PC-3 (cell line): ENCODE data around the gene PRM3. TPM values are rescaled to one million over a fixed set of nuclear protein-coding genes. Genes with fewer than 3 reads are reported as not detected.

ENCODE experiments used
- ATAC-seq: fragments of 200-7000 bp; cut with Tn5 transposase; 2 replicates; pipeline ENCODE4 v1.9.1; 2020; ENCODE audit warnings: mild to moderate bottlenecking, moderate library complexity
- BruUV-seq: library from RNA; stranded (reverse); fragments of 400-500 nt; replicated peaks from 2 replicates; lab custom pipeline; 2021; lab: Mats Ljungman, UMichigan
- CTCF ChIA-PET: fragments of 300-600 bp; sonication (Branson Sonifier 250); formaldehyde crosslinking; loops from one replicate; lab custom pipeline; 2022; ENCODE audit warnings: antibody characterized with exemption; lab: Charles Lee
- POLR2A ChIA-PET: fragments of 300-600 bp; sonication (Branson Sonifier 250); formaldehyde crosslinking; loops from one replicate; lab custom pipeline; 2022; ENCODE audit warnings: antibody characterized with exemption; ENCODE audit not compliant: unreplicated experiment; lab: Charles Lee
- DNase-seq: peaks from one replicate; pipeline ENCODE4 v3.0.0-alpha.2; 2015
- H2AFZ ChIP-seq: fragments of 300-600 bp; sonication (generic); 2 replicates; pipeline ENCODE4 v1.6.0; 2016; ENCODE audit warnings: antibody characterized with exemption, low read length
- H3F3A ChIP-seq: fragments of 300-600 bp; sonication (generic); one replicate; pipeline ENCODE4 v1.6.0; 2017; ENCODE audit warnings: antibody characterized with exemption, low read length, control low read depth, mild to moderate bottlenecking; ENCODE audit not compliant: unreplicated experiment
- H3K27ac ChIP-seq: fragments of 300-600 bp; sonication (generic); 2 replicates; pipeline ENCODE4 v1.5.1; 2016; ENCODE audit warnings: mild to moderate bottlenecking, low read length
- H3K27me3 ChIP-seq: fragments of 300-600 bp; sonication (generic); 2 replicates; pipeline ENCODE4 v1.6.1; 2016; ENCODE audit warnings: low read length, mixed read lengths
- H3K36me3 ChIP-seq: fragments of 300-600 bp; sonication (generic); 2 replicates; pipeline ENCODE4 v1.6.1; 2016; ENCODE audit warnings: low read depth, mixed run types, low read length, mixed read lengths
- H3K4me1 ChIP-seq: fragments of 300-600 bp; sonication (generic); 2 replicates; pipeline ENCODE4 v1.5.1; 2016; ENCODE audit warnings: low read length; ENCODE audit not compliant: insufficient read depth
- H3K4me2 ChIP-seq: fragments of 300-600 bp; sonication (generic); 2 replicates; pipeline ENCODE4 v1.6.0; 2016; ENCODE audit warnings: low read length
- H3K4me3 ChIP-seq: fragments of 300-600 bp; sonication (generic); 2 replicates; pipeline ENCODE4 v1.5.1; 2016; ENCODE audit warnings: mild to moderate bottlenecking, low read length, mixed read lengths
- H3K79me2 ChIP-seq: fragments of 300-600 bp; sonication (generic); 2 replicates; pipeline ENCODE4 v1.6.1; 2017; ENCODE audit warnings: low read length, mixed read lengths
- H3K9ac ChIP-seq: fragments of 300-600 bp; sonication (generic); 2 replicates; pipeline ENCODE4 v1.6.0; 2016; ENCODE audit warnings: mild to moderate bottlenecking, low read length
- H3K9me2 ChIP-seq: fragments of 300-600 bp; sonication (generic); replicated peaks from 2 replicates; pipeline ENCODE4 v1.6.1; 2016; ENCODE audit warnings: mixed run types, low read length, mixed read lengths
- H3K9me3 ChIP-seq: fragments of 300-600 bp; sonication (generic); 2 replicates; pipeline ENCODE4 v1.6.1; 2016; ENCODE audit warnings: low read length, mixed read lengths
- H4K20me1 ChIP-seq: fragments of 300-600 bp; sonication (generic); 2 replicates; pipeline ENCODE4 v1.6.1; 2016; ENCODE audit warnings: low read length, mixed read lengths
- CTCF ChIP-seq: fragments of 300-600 bp; sonication (generic); conservative IDR thresholded peaks from 2 replicates; pipeline ENCODE4 v1.5.1; 2017; ENCODE audit warnings: antibody characterized with exemption, low read depth, mild to moderate bottlenecking, low read length
- EZH2 ChIP-seq: fragments of 300-600 bp; sonication (generic); IDR thresholded peaks from one replicate; pipeline ENCODE4 v1.6.1; 2017; ENCODE audit warnings: antibody characterized with exemption, mild to moderate bottlenecking, low read length; ENCODE audit not compliant: unreplicated experiment
- EZH2phosphoT487 ChIP-seq: fragments of 300-600 bp; sonication (generic); IDR thresholded peaks from 2 replicates; pipeline ENCODE4 v1.6.1; 2018; ENCODE audit warnings: mild to moderate bottlenecking, antibody characterized with exemption, low read length, borderline replicate concordance
- intact Hi-C: fragments of 100-400 bp; cut with micrococcal nuclease; formaldehyde crosslinking; loops from 2 replicates; pipeline ENCODE4 v1.9.0; 2023
- total RNA-seq: library from RNA; depleted of rRNA; stranded (reverse); fragments of >200 nt; gene quantifications from 2 replicates; pipeline ENCODE4 v1.2.3, GENCODE V29; 2014

The PRM3 gene
- total RNA-seq, 1 experiment from 2014 or later: not detected

GRCh38 chr16:11278681-11279628 lies 5.5 kb upstream of the PRM3 start:
- DNase-seq (no peak), ATAC-seq (no peak)
- H3K9me3 ChIP-seq: no peaks in the 10 kb centered on the region
- POLR2A ChIA-PET: no interaction called here
- BruUV-seq: no TSS peak
- no peaks in the 10 kb centered on the region for H3K27me3 ChIP-seq
- no peaks in the 10 kb centered on the region for H3K9me2 ChIP-seq
- H3K9ac ChIP-seq: no peak overlapping the region
- TF ChIP-seq EZH2: no peak
- no peak overlapping the region for H2AFZ ChIP-seq
- H3K4me3 ChIP-seq: no peak overlapping the region
- H3K79me2 ChIP-seq: no peaks in the 10 kb centered on the region
- no peaks in the 10 kb centered on the region for H3K4me1 ChIP-seq
- no peaks in the 10 kb centered on the region for H3F3A ChIP-seq
- CTCF ChIA-PET: no interaction called here
- H3K4me2 ChIP-seq: no peak overlapping the region
- no peaks in the 10 kb centered on the region for H3K36me3 ChIP-seq
- H4K20me1 ChIP-seq: no peaks in the 10 kb centered on the region
- no peak overlapping the region for H3K27ac ChIP-seq
- intact Hi-C loops: no loop called here

GRCh38 chr16:11277607-11278337 lies 4.3 kb upstream of the PRM3 start:
- H3K36me3 ChIP-seq: no peaks in the 10 kb centered on the region
- no peaks in the 10 kb centered on the region for H4K20me1 ChIP-seq
- POLR2A ChIA-PET: no interaction called here
- no peaks in the 10 kb centered on the region for H3K79me2 ChIP-seq
- H3K9me2 ChIP-seq: no peaks in the 10 kb centered on the region
- H2AFZ ChIP-seq: no peak overlapping the region
- no TSS peak for BruUV-seq
- no peak overlapping the region for H3K4me2 ChIP-seq
- H3K4me3 ChIP-seq: no peak overlapping the region
- DNase-seq: no peak
- CTCF ChIA-PET: no interaction called here
- no peaks in the 10 kb centered on the region for H3K4me1 ChIP-seq
- no peaks in the 10 kb centered on the region for H3F3A ChIP-seq
- no peak for TF ChIP-seq EZH2
- TF ChIP-seq CTCF: no peak
- TF ChIP-seq EZH2phosphoT487: no peak
- intact Hi-C loops: no loop called here
- H3K27me3 ChIP-seq: no peaks in the 10 kb centered on the region
- ATAC-seq: no peak
- H3K9ac ChIP-seq: no peak overlapping the region
- H3K9me3 ChIP-seq: no peaks in the 10 kb centered on the region
- H3K27ac ChIP-seq: no peak overlapping the region

- H3K79me2 ChIP-seq: no peaks in the 10 kb centered on the region
- H3K9me3 ChIP-seq: no peaks in the 10 kb centered on the region
- no peaks in the 10 kb centered on the region for H3F3A ChIP-seq
- H3K9ac ChIP-seq: no peak overlapping the region
- H3K27ac ChIP-seq: no peak overlapping the region
- H3K36me3 ChIP-seq: no peaks in the 10 kb centered on the region
- ATAC-seq: no peak
- CTCF ChIA-PET: no interaction called here
- POLR2A ChIA-PET: no interaction called here
- intact Hi-C loops: no loop called here
- no peaks in the 10 kb centered on the region for H3K9me2 ChIP-seq
- no peaks in the 10 kb centered on the region for H4K20me1 ChIP-seq
- DNase-seq: no peak
- BruUV-seq: no TSS peak
- H3K27me3 ChIP-seq: no peaks in the 10 kb centered on the region
- no peak overlapping the region for H3K4me2 ChIP-seq
- H2AFZ ChIP-seq: no peak overlapping the region
- no peak for TF ChIP-seq EZH2phosphoT487
- no peak for TF ChIP-seq CTCF
- no peak for TF ChIP-seq EZH2
- H3K4me1 ChIP-seq: no peaks in the 10 kb centered on the region
- no peak overlapping the region for H3K4me3 ChIP-seq
These were observed 3.6 kb upstream of the PRM3 start for GRCh38 chr16:11276896-11277593.
